Measurements from ENCODE around the gene NMS. TPM values are rescaled to one million over a fixed set of nuclear protein-coding genes. Genes with fewer than 3 reads are reported as not detected.
A peak's percentile ranks its signal among the peaks of the same experiment; 100 is the strongest.

Gene NMS
- total RNA-seq = not detected in 2 replicates

- Histone ChIP-seq H3K27me3 (ENCODE audit: control insufficient read depth, insufficient read depth, low read length) (no peaks in the 10 kb centered on the region), H3K36me3 (ENCODE audit: control insufficient read depth, insufficient read depth, low read length) (no peaks in the 10 kb centered on the region), H3K4me3 (ENCODE audit: low read depth, low read length) (no peak within 1 kb of the TSS)
- DNase-seq (ENCODE audit: low read depth) = no peak
- no peak for TF ChIP-seq CTCF (IDR thresholded peaks at IDR 0.05; ENCODE audit: insufficient read depth, low read length, poor library complexity, severe bottlenecking)
Observed at GRCh38 chr2:100470182-100470581, at the start of gene NMS. Gene NMS (plus strand): TSS chr2:100470482. CDS start chr2:100470489, 7 bp downstream.

- no peak for DNase-seq (ENCODE audit: low read depth)
- TF ChIP-seq CTCF (IDR thresholded peaks at IDR 0.05; ENCODE audit: insufficient read depth, low read length, poor library complexity, severe bottlenecking) = peak; percentile 60
- Histone ChIP-seq H3K27me3 (ENCODE audit: control insufficient read depth, insufficient read depth, low read length) (no peaks in the 10 kb centered on the region), H3K4me3 (ENCODE audit: low read depth, low read length) (no peak overlapping the region), H3K36me3 (ENCODE audit: control insufficient read depth, insufficient read depth, low read length) (no peaks in the 10 kb centered on the region)
Observed at GRCh38 chr2:100422320-100423055, 47.8 kb upstream of the NMS start.

- Histone ChIP-seq H3K27me3 (ENCODE audit: control insufficient read depth, insufficient read depth, low read length) (no peaks in the 10 kb centered on the region), H3K4me3 (ENCODE audit: low read depth, low read length) (no peak overlapping the region), H3K36me3 (ENCODE audit: control insufficient read depth, insufficient read depth, low read length) (no peaks in the 10 kb centered on the region)
- no peak for DNase-seq (ENCODE audit: low read depth)
- TF ChIP-seq CTCF (IDR thresholded peaks at IDR 0.05; ENCODE audit: insufficient read depth, low read length, poor library complexity, severe bottlenecking) = no peak
Observed at GRCh38 chr2:100423631-100424030, 46.7 kb upstream of the NMS start.

GRCh38 chr2:100424277-100424875, 45.9 kb upstream of the NMS start:
- H3K36me3 ChIP-seq (ENCODE audit: control insufficient read depth, insufficient read depth, low read length) = no peaks in the 10 kb centered on the region
- no peak overlapping the region for H3K4me3 ChIP-seq (ENCODE audit: low read depth, low read length)
- no peak for DNase-seq (ENCODE audit: low read depth)
- no peaks in the 10 kb centered on the region for H3K27me3 ChIP-seq (ENCODE audit: control insufficient read depth, insufficient read depth, low read length)
- no peak for TF ChIP-seq CTCF (IDR thresholded peaks at IDR 0.05; ENCODE audit: insufficient read depth, low read length, poor library complexity, severe bottlenecking)

GRCh38 chr2:100425107-100425506, 45.2 kb upstream of the NMS start:
- DNase-seq (ENCODE audit: low read depth) = no peak
- Histone ChIP-seq H3K36me3 (ENCODE audit: control insufficient read depth, insufficient read depth, low read length) (no peaks in the 10 kb centered on the region), H3K27me3 (ENCODE audit: control insufficient read depth, insufficient read depth, low read length) (no peaks in the 10 kb centered on the region), H3K4me3 (ENCODE audit: low read depth, low read length) (no peak overlapping the region)
- TF ChIP-seq CTCF (IDR thresholded peaks at IDR 0.05; ENCODE audit: insufficient read depth, low read length, poor library complexity, severe bottlenecking) = no peak

Data from kidney epithelial cell (primary cell).